A549 (cell line): Measurements from ENCODE around the gene KIF27.

ENCODE experiments used
- EP300 ChIP-seq, 2 experiments: fragments of >200 bp; sonication (Bioruptor Twin); formaldehyde crosslinking; IDR thresholded peaks; 2 replicates in 1 of 2; 3 replicates in 1 of 2; pipeline ENCODE4 v1.6.1; 2016 to 2017
- KDM1A ChIP-seq: fragments of 200-600 bp; sonication (generic); IDR thresholded peaks from 2 replicates; pipeline ENCODE4 v1.6.1; 2016; ENCODE audit warnings: low read depth, mild to moderate bottlenecking
- POLR2A ChIP-seq: IDR thresholded peaks from 2 replicates; pipeline ENCODE4 v1.6.1; 2012; ENCODE audit warnings: mild to moderate bottlenecking, low read length
- RAD21 ChIP-seq, 2 experiments: fragments of >200 bp in 1 of 2; sonication (Bioruptor Twin) in 1 of 2; formaldehyde crosslinking in 1 of 2; IDR thresholded peaks in 1 of 2; conservative IDR thresholded peaks in 1 of 2; 2 replicates in 1 of 2; 3 replicates in 1 of 2; pipeline ENCODE4 v1.6.1; 2012 to 2018; ENCODE audit warnings: inconsistent platforms in 1 of 2
- RARB ChIP-seq: fragments of 250-450 bp; sonication (Bioruptor Pico); IDR thresholded peaks from 2 replicates; pipeline ENCODE4 v1.8.0; 2021; ENCODE audit warnings: mild to moderate bottlenecking, moderate library complexity
- TF ChIP-seq, protein P1 (sequence below): fragments of >200 bp; sonication (Bioruptor Twin); formaldehyde crosslinking; IDR thresholded peaks from 3 replicates; pipeline ENCODE4 v1.5.1; 2016
- TF ChIP-seq, protein P2 (sequence below): IDR thresholded peaks from 2 replicates; pipeline ENCODE4 v1.6.1; 2012; ENCODE audit warnings: low read depth, borderline replicate concordance
- TF ChIP-seq, protein P3 (sequence below): fragments of >200 bp; sonication (Bioruptor Twin); formaldehyde crosslinking; IDR thresholded peaks from 3 replicates; pipeline ENCODE4 v1.6.1; 2016

DNA sequence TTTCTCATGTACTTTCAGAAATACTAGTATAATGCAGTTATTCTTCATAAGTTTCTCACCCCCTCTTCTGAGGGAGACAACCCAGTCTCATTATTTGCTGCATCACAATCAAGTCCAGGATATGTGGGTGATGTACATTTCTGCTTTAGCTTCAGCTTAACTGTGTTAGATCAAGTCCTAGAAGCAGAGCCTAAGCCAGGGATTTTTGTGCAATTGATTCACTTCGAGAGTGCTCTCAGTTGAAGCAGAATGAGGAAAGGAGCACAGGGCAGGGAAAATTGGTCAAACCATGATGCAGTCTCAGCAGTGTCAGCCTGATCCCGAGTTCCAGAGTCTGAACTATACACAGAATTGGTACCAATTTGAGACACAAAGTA lies 43.7 kb upstream of the KIF27 start:
- TF ChIP-seq, protein P1, sequence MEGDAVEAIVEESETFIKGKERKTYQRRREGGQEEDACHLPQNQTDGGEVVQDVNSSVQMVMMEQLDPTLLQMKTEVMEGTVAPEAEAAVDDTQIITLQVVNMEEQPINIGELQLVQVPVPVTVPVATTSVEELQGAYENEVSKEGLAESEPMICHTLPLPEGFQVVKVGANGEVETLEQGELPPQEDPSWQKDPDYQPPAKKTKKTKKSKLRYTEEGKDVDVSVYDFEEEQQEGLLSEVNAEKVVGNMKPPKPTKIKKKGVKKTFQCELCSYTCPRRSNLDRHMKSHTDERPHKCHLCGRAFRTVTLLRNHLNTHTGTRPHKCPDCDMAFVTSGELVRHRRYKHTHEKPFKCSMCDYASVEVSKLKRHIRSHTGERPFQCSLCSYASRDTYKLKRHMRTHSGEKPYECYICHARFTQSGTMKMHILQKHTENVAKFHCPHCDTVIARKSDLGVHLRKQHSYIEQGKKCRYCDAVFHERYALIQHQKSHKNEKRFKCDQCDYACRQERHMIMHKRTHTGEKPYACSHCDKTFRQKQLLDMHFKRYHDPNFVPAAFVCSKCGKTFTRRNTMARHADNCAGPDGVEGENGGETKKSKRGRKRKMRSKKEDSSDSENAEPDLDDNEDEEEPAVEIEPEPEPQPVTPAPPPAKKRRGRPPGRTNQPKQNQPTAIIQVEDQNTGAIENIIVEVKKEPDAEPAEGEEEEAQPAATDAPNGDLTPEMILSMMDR = no peak
- TF ChIP-seq RAD21 (conservative IDR thresholded peaks at IDR 0.05 in 1 of 2, IDR thresholded peaks at IDR 0.05 in 1 of 2) (no peak), RARB (CRISPR knock-in tag) (no peak), POLR2A (no peak), KDM1A (no peak), EP300 (IDR thresholded peaks at IDR 0.05) (no peak)
- TF ChIP-seq, protein P2, sequence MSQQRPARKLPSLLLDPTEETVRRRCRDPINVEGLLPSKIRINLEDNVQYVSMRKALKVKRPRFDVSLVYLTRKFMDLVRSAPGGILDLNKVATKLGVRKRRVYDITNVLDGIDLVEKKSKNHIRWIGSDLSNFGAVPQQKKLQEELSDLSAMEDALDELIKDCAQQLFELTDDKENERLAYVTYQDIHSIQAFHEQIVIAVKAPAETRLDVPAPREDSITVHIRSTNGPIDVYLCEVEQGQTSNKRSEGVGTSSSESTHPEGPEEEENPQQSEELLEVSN = no peak
- TF ChIP-seq, protein P3, sequence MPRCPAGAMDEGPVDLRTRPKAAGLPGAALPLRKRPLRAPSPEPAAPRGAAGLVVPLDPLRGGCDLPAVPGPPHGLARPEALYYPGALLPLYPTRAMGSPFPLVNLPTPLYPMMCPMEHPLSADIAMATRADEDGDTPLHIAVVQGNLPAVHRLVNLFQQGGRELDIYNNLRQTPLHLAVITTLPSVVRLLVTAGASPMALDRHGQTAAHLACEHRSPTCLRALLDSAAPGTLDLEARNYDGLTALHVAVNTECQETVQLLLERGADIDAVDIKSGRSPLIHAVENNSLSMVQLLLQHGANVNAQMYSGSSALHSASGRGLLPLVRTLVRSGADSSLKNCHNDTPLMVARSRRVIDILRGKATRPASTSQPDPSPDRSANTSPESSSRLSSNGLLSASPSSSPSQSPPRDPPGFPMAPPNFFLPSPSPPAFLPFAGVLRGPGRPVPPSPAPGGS = no peak
